ENCODE measurements around the gene VSTM5.

- TF ChIP-seq POLR2A (IDR thresholded peaks at IDR 0.05) (no peak), POLR2AphosphoS5 (IDR thresholded peaks at IDR 0.05) (no peak)
Measured at GRCh38 chr11:93852242-93852641, 1.8 kb upstream of the VSTM5 start.

All from stomach (tissue), 4 donors.